Activated naive CD4-positive, alpha-beta T cell treated with anti-CD3 and anti-CD28 coated beads, Interleukin-2, amount 10 ng/mL, durations not matched to agents 5 hours and 36 hours (primary cell): ENCODE measurements around the gene CTBP2. TPM values are rescaled to one million over a fixed set of nuclear protein-coding genes. Genes with fewer than 3 reads are reported as not detected.

ENCODE experiments used
- microRNA-seq: library from miRNA; unstranded; fragments of <30 nt; microRNA quantifications from one replicate; pipeline ENCODE4 v1.2.0, GENCODE V29; 2022; ENCODE audit warnings: borderline microRNAs expressed, borderline replicate concordance
- total RNA-seq, 2 experiments: library from RNA; stranded (reverse); gene quantifications; one replicate each; pipeline ENCODE4 v1.2.3, GENCODE V29; 2021

CTBP2 gene
- total RNA-seq: under 1 TPM; 0.05 to 0.38 TPM

DNA sequence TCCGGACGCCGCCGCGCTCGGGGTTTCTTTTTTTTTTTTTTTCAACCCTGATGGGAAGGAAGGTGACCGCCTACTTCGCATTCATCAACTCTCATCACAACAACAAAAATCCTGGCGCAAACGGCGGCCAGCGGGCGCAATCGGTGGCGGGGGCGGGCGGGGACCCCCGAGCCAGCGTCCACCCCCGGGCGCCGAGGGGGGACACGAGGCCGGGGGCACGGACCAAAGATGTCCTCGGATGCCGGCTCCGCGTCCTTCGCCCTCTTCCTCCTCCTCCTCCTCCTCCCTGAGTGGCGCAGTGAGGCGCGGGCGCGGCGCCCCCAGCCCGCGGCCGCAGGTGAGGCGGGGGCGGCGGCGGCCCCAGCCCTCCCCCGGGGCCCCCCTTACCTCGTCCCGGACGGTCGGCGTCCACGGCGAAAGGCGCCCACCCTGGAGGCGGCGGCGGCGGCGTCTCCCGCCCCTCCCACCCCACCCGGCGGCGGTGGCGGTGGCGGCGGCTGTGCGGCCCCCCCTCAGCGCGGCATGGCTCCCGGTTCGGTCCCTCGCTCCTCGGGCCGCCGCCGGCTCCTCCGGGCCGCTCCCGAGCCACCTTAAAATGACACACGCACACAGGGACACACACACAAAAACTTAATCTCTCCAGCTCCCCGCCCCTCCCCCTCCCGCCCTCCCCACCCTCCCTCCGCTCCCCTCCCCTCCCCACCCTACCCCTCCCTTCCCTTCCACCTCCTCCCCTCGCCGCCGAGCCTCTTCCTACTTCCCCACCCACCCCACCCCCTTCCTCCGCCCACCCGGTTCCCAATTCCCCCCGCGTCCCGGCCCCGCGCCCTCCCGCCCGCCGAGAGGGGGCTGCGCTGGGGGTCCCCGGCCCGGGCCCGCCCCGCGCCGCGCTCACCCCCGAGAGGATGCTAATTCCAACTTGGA lies at the start of gene CTBP2:
Gene CTBP2, minus strand, starts transcription at position 632 of the 924 bp plus-strand sequence.

GRCh38 chr10:124941823-124942222 lies 218.5 kb downstream of the CTBP2 start, which contains the start of gene ZRANB1:
TSS of gene ZRANB1 (plus strand) at chr10:124942123. CDS start at chr10:124942494, 371 bp downstream.

Small RNAs within 50 kb of the gene (microRNA-seq; reads per million reads assigned to microRNA genes)
- not detected for gene MIR4296

Other genes with a start within 250 kb of the CTBP2 start
- gene ZRANB1, start 218.4 kb downstream of the CTBP2 start, total RNA-seq: 10 to 100 TPM; 11.0 to 11.3 TPM